NCI-H345 treated with DMSO at 0.1 percent for 48 hours (cell line): Measurements from ENCODE around the gene NFIC.
"Not testable (repeated sequence)": the region's sequence is repeated elsewhere in the genome, so short reads cannot be mapped to it uniquely, and the experiment has no call there.

Experiments
- DNase-seq: peaks from one replicate; lab custom pipeline; 2025; ENCODE audit not compliant: unreplicated experiment; lab: John Stamatoyannopoulos, UW

Gene NFIC

GRCh38 chr19:3415695-3416094 lies 49.3 kb downstream of the NFIC start:
- no peak for DNase-seq

GRCh38 chr19:3420244-3420755 lies 53.9 kb downstream of the NFIC start:
- DNase-seq, result no peak

GRCh38 chr19:3420909-3421619 lies 54.7 kb downstream of the NFIC start:
- no peak for DNase-seq

- DNase-seq, result not testable (repeated sequence)
Observed at GRCh38 chr19:3421656-3422055, 55.3 kb downstream of the NFIC start.

- DNase-seq, result no peak
Observed at GRCh38 chr19:3423183-3423829, 56.9 kb downstream of the NFIC start.

GRCh38 chr19:3426433-3426832 lies 60.0 kb downstream of the NFIC start:
- DNase-seq, result no peak

- DNase-seq, result not testable (repeated sequence)
Observed at GRCh38 chr19:3430366-3430680, 63.9 kb downstream of the NFIC start.

GRCh38 chr19:3431760-3432397 lies 65.5 kb downstream of the NFIC start:
- no peak for DNase-seq

GRCh38 chr19:3433313-3433712 lies 66.9 kb downstream of the NFIC start:
- DNase-seq, result no peak

- no peak for DNase-seq
Observed at GRCh38 chr19:3433805-3434540, 67.6 kb downstream of the NFIC start.

GRCh38 chr19:3434630-3435553 lies 68.5 kb downstream of the NFIC start:
- DNase-seq, result peak; percentile 91

GRCh38 chr19:3440082-3440481 lies 73.7 kb downstream of the NFIC start:
- no peak for DNase-seq

GRCh38 chr19:3441089-3441985 lies 75.0 kb downstream of the NFIC start:
- no peak for DNase-seq

GRCh38 chr19:3441986-3442329 lies 75.6 kb downstream of the NFIC start:
- DNase-seq, result no peak

GRCh38 chr19:3442487-3443071 lies 76.2 kb downstream of the NFIC start:
- no peak for DNase-seq

- no peak for DNase-seq
Observed at GRCh38 chr19:3443840-3444694, 77.7 kb downstream of the NFIC start.

- no peak for DNase-seq
Observed at GRCh38 chr19:3444695-3445234, 78.4 kb downstream of the NFIC start.

- not testable (repeated sequence) for DNase-seq
Observed at GRCh38 chr19:3446657-3447056, 80.3 kb downstream of the NFIC start.
